B cell (primary cell): ENCODE data around the gene BAZ2B. TPM values are rescaled to one million over a fixed set of nuclear protein-coding genes. Genes with fewer than 3 reads are reported as not detected.

Experiments
- ATAC-seq: fragments of 200-7000 bp; cut with Tn5 transposase; one replicate; pipeline ENCODE4 v1.10.0; 2021; ENCODE audit warnings: low read depth, mild to moderate bottlenecking, moderate number of reproducible peaks, moderate library complexity
- CTCF ChIA-PET: fragments of 350-600 bp; sonication (Branson Sonifier 250); formaldehyde crosslinking; loops from one replicate; lab custom pipeline; 2021; ENCODE audit warnings: antibody characterized with exemption, inconsistent platforms; lab: Charles Lee
- POLR2A ChIA-PET: fragments of 350-600 bp; sonication (Branson Sonifier 250); formaldehyde crosslinking; loops from one replicate; lab custom pipeline; 2021; ENCODE audit warnings: antibody characterized with exemption; lab: Charles Lee
- DNase-seq: peaks from one replicate; pipeline ENCODE4 v3.0.0; 2013
- H2AFZ ChIP-seq: 2 replicates; pipeline ENCODE4 v1.6.1; 2012; ENCODE audit warnings: mild to moderate bottlenecking, low read depth, low read length; ENCODE audit not compliant: insufficient read depth, poor library complexity, severe bottlenecking
- H3K27ac ChIP-seq, 2 donors: 1 replicate in 1 of 2; 2 replicates in 1 of 2; pipeline ENCODE4 v1.5.1; 2012 to 2013; ENCODE audit warnings: low read length in 2 of 2, mild to moderate bottlenecking in 2 of 2, moderate library complexity in 1 of 2
- H3K27me3 ChIP-seq, 4 experiments: fragments of 200-600 bp in 1 of 4; sonication (generic) in 1 of 4; replicated peaks in 1 of 4; 1 replicate in 2 of 4; 2 replicates in 2 of 4; pipeline versions ENCODE4 v1.6.1 to v1.7.0; 2013 to 2016; ENCODE audit warnings: low read length in 3 of 4, mild to moderate bottlenecking in 2 of 4, mixed read lengths in 1 of 4, moderate library complexity in 1 of 4; ENCODE audit not compliant: insufficient read depth in 4 of 4, control insufficient read depth in 3 of 4; ENCODE audit errors: control extremely low read depth in 1 of 4
- H3K36me3 ChIP-seq, 2 experiments: replicated peaks in 1 of 2; 1 replicate in 1 of 2; 2 replicates in 1 of 2; pipeline versions ENCODE4 v1.6.1 to v1.7.1; 2013; ENCODE audit warnings: low read length in 1 of 2; ENCODE audit not compliant: insufficient read depth in 2 of 2, control insufficient read depth in 1 of 2; ENCODE audit errors: control extremely low read depth in 1 of 2, extremely low read depth in 1 of 2
- H3K4me1 ChIP-seq, 2 donors: fragments of 200-600 bp in 1 of 2; sonication (generic) in 1 of 2; 1 replicate in 1 of 2; 2 replicates in 1 of 2; pipeline versions ENCODE4 v1.5.1 to v1.6.1; 2013 to 2017; ENCODE audit warnings: low read length in 2 of 2; ENCODE audit not compliant: control insufficient read depth in 2 of 2, insufficient read depth in 2 of 2
- H3K4me2 ChIP-seq: replicated peaks from 2 replicates; pipeline ENCODE3; 2012; ENCODE audit warnings: mild to moderate bottlenecking, low read depth, low read length; ENCODE audit not compliant: poor library complexity, severe bottlenecking
- H3K4me3 ChIP-seq, 5 experiments: fragments of 200-600 bp in 1 of 5; sonication (generic) in 1 of 5; 1 replicate in 3 of 5; 2 replicates in 2 of 5; pipeline versions ENCODE4 v1.5.1 to v1.7.0; 2011 to 2016; ENCODE audit warnings: low read length in 4 of 5, mild to moderate bottlenecking in 4 of 5, low read depth in 2 of 5, control low read depth in 1 of 5, moderate library complexity in 1 of 5; ENCODE audit not compliant: insufficient read depth in 1 of 5; ENCODE audit errors: control extremely low read depth in 1 of 5, extremely low read depth in 1 of 5
- H3K79me2 ChIP-seq: fragments of 200-600 bp; sonication (generic); one replicate; pipeline ENCODE4 v1.6.0; 2016; ENCODE audit warnings: low read length; ENCODE audit not compliant: control insufficient read depth, insufficient read depth
- H3K9ac ChIP-seq: fragments of 200-600 bp; sonication (generic); 2 replicates; pipeline ENCODE4 v1.6.1; 2017; ENCODE audit warnings: mild to moderate bottlenecking, low read length, moderate library complexity
- H3K9me3 ChIP-seq, 3 donors: one replicate each; pipeline versions ENCODE4 v1.6.1 to v1.7.1; 2013; ENCODE audit warnings: low read length in 2 of 3; ENCODE audit not compliant: control insufficient read depth in 2 of 3, insufficient read depth in 1 of 3; ENCODE audit errors: control extremely low read depth in 1 of 3
- H4K20me1 ChIP-seq: 2 replicates; pipeline ENCODE4 v1.6.0; 2012; ENCODE audit warnings: mild to moderate bottlenecking, low read length; ENCODE audit not compliant: insufficient read depth, control insufficient read depth, poor library complexity, severe bottlenecking
- H3K27ac Mint-ChIP-seq: one replicate; pipeline ENCODE4 v1.8.0; 2021; ENCODE audit warnings: mixed read lengths
- H3K27me3 Mint-ChIP-seq: one replicate; pipeline ENCODE4 v1.8.0; 2021; ENCODE audit warnings: mixed read lengths
- H3K4me1 Mint-ChIP-seq: one replicate; pipeline ENCODE4 v1.8.0; 2021; ENCODE audit warnings: mixed read lengths
- H3K4me3 Mint-ChIP-seq: one replicate; pipeline ENCODE4 v1.8.0; 2021; ENCODE audit warnings: mixed read lengths
- H3K9me3 Mint-ChIP-seq: one replicate; pipeline ENCODE4 v1.8.0; 2022; ENCODE audit warnings: mixed read lengths; ENCODE audit not compliant: insufficient read depth
- CTCF ChIP-seq: fragments of 200-600 bp; IDR thresholded peaks from one replicate; pipeline ENCODE4 v1.8.0; 2022; ENCODE audit warnings: antibody characterized with exemption, mild to moderate bottlenecking
- EZH2 ChIP-seq: IDR thresholded peaks from 2 replicates; pipeline ENCODE4 v1.6.1; 2012; ENCODE audit warnings: borderline replicate concordance, low read depth, mild to moderate bottlenecking, moderate library complexity, low read length; ENCODE audit not compliant: insufficient read depth, poor library complexity, severe bottlenecking
- WGBS: methylation state at CpG from one replicate; pipeline ENCODE4 v1.1.5; 2013; ENCODE audit warnings: missing lambda C conversion rate; ENCODE audit not compliant: insufficient coverage; 5-methylcytosine and 5-hydroxymethylcytosine counted together
- intact Hi-C: fragments of 100-400 bp; cut with micrococcal nuclease; formaldehyde crosslinking; loops from one replicate; pipeline ENCODE4 v1.10.0; 2022
- polyA plus RNA-seq: library from polyadenylated mRNA; depleted of rRNA; stranded (reverse); fragments of >200 nt; gene quantifications from 2 replicates; pipeline ENCODE4 v1.2.3, GENCODE V29; 2012
- total RNA-seq, 2 donors: library from RNA; stranded (reverse); fragments of 120-200 nt in 1 of 2; gene quantifications; 1 replicate in 1 of 2; 2 replicates in 1 of 2; pipeline versions ENCODE4 v1.2.3 to v1.2.4, GENCODE V29; 2013 to 2022

Gene BAZ2B
- total and polyA plus RNA-seq, 2 donors (not counting 1 experiment from before 2014, with no cell fraction given): 8.6 to 42.3 TPM

DNA sequence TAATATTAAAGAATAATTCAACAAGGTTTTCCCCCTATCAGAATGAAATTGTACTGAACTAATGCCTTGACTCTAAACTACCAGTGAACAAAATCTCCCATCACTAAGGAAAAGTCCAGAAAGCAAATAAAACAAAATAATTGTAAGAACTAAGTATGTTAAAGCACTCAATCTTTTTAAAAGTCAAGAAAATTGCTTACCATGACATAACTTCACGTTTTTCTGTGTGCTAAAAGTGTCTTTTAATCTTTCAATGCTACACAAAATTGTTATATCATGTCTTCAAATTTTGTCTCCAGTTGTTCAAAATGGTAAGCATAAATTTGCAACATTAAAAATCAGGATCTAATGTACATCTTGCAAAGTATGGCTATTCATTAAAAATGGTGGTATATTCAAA, 156.1 kb downstream of the BAZ2B start:
- no peaks in the 10 kb centered on the region for H3K9me3 Mint-ChIP-seq
- POLR2A ChIA-PET: no interaction called here

DNA sequence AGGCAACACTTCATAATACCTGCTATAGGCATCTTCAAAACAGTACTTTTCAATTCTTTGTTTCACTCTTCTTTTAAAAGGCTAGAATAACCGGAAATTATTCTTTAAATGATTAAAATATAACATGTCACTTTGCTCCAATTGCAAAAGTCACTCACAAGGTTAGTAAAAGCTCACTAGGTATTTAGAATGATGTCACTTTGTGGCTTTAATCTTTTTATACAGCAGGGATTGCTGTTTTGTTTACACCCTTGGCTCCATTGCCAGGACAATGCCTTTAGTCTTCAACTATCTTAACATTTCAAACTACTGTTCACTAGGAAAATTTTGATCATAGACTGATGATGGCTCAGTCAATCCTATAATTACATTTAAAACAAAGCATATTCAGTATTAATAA, 157.1 kb downstream of the BAZ2B start:
- Mint-ChIP-seq H3K27ac (no peak overlapping the region), H3K9me3 (no peaks in the 10 kb centered on the region), H3K4me3 (no peak overlapping the region), H3K4me1 (peaks cover 17% of the 10 kb centered on the region), H3K27me3 (no peaks in the 10 kb centered on the region)
- Histone ChIP-seq H3K79me2 (no peaks in the 10 kb centered on the region), H3K9ac (no peak overlapping the region), H3K9me3 (no peaks in the 10 kb centered on the region), H3K27me3 (no peaks in the 10 kb centered on the region), H3K4me2 (no peak overlapping the region), H4K20me1 (no peaks in the 10 kb centered on the region), H3K27ac (no peak overlapping the region), H3K4me1 (peaks cover 0 to 8% of the 10 kb centered on the region in 2 donors), H3K4me3 (no peak overlapping the region), H2AFZ (no peak overlapping the region), H3K36me3 (peaks cover 0 to under 1% of the 10 kb centered on the region in 2 experiments)
- ATAC-seq: no peak
- POLR2A ChIA-PET: no interaction called here
- intact Hi-C loops: no loop called here
- WGBS: no CpG with 5 or more reads among the region's 1 CpG
- TF ChIP-seq CTCF (no peak), EZH2 (no peak)
- DNase-seq: no peak
- CTCF ChIA-PET: no interaction called here

More for the DNA sequence above, 156.1 kb downstream of the BAZ2B start:
- Mint-ChIP-seq H3K27me3 (no peaks in the 10 kb centered on the region), H3K4me3 (no peak overlapping the region), H3K27ac (no peak overlapping the region), H3K4me1 (peaks cover 18% of the 10 kb centered on the region)
- Histone ChIP-seq H3K4me1 (peaks cover 0 to 8% of the 10 kb centered on the region in 2 donors), H3K79me2 (no peaks in the 10 kb centered on the region), H3K4me3 (no peak overlapping the region), H3K36me3 (peaks cover 0 to 3% of the 10 kb centered on the region in 2 experiments), H3K27ac (no peak overlapping the region), H2AFZ (no peak overlapping the region), H4K20me1 (no peaks in the 10 kb centered on the region), H3K4me2 (no peak overlapping the region), H3K27me3 (no peaks in the 10 kb centered on the region), H3K9ac (no peak overlapping the region), H3K9me3 (no peaks in the 10 kb centered on the region)
- WGBS: no CpG with 5 or more reads among the region's 1 CpG
- CTCF ChIA-PET: no interaction called here
- TF ChIP-seq EZH2 (no peak), CTCF (no peak)
- intact Hi-C loops: no loop called here
- ATAC-seq: no peak
- no peak for DNase-seq
